Activated CD4-positive, alpha-beta T cell treated with anti-CD3 and anti-CD28 coated beads, Interleukin-2, amount 10 ng/mL, durations not matched to agents 24 days and 14 days (primary cell): Measurements from ENCODE around the gene WDR45. TPM values are rescaled to one million over a fixed set of nuclear protein-coding genes. Genes with fewer than 3 reads are reported as not detected.
A peak's percentile ranks its signal among the peaks of the same experiment; 100 is the strongest.

Experiments
- DNase-seq: peaks from one replicate; pipeline ENCODE4 v3.0.0; 2022
- H3K27ac Mint-ChIP-seq: one replicate; pipeline ENCODE4 v1.8.0; 2022; ENCODE audit warnings: mild to moderate bottlenecking, mixed read lengths
- H3K27me3 Mint-ChIP-seq: one replicate; pipeline ENCODE4 v1.8.0; 2022; ENCODE audit warnings: mixed read lengths
- H3K36me3 Mint-ChIP-seq: one replicate; pipeline ENCODE4 v1.8.0; 2022; ENCODE audit warnings: low read depth, mild to moderate bottlenecking, mixed read lengths
- H3K4me1 Mint-ChIP-seq: one replicate; pipeline ENCODE4 v1.8.0; 2021; ENCODE audit warnings: mixed read lengths
- H3K4me3 Mint-ChIP-seq: one replicate; pipeline ENCODE4 v1.8.0; 2022; ENCODE audit warnings: mild to moderate bottlenecking, moderate library complexity, mixed read lengths
- H3K9me3 Mint-ChIP-seq: one replicate; pipeline ENCODE4 v1.8.0; 2021; ENCODE audit warnings: mixed read lengths
- intact Hi-C: fragments of 100-400 bp; cut with micrococcal nuclease; formaldehyde crosslinking; loops from one replicate; pipeline ENCODE4 v1.15.1; 2023
- total RNA-seq: library from RNA; stranded (reverse); gene quantifications from 2 replicates; pipeline ENCODE4 v1.2.3, GENCODE V29; 2022

The WDR45 gene
- total RNA-seq, 1 donor from 2014 or later: 40.8 TPM

DNA sequence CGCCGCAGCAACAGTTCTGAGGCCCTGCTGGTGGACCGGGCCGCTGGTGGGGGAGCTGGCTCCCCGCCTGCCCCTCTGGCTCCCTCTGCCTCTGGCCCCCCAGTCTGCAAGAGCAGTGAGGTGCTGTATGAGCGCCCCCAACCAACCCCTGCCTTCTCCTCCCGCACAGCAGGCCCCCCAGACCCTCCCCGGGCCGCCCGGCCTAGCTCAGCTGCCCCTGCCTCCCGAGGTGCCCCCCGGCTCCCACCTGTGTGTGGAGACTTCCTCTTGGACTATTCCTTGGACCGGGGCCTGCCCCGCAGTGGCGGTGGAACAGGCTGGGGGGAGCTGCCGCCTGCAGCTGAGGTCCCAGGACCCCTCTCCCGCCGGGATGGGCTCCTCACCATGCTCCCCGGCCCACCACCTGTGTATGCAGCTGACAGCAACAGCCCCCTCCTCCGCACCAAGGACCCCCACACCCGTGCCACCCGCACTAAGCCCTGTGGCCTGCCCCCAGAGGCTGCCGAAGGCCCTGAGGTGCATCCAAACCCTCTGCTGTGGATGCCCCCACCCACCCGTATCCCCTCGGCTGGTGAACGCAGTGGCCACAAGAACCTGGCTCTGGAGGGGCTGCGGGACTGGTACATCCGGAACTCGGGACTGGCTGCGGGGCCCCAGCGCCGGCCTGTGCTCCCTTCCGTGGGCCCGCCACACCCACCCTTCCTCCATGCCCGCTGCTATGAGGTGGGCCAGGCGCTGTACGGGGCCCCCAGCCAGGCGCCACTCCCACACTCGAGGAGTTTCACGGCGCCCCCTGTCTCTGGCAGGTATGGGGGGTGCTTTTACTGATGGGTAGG is 12.2 kb downstream of the WDR45 start:
- Mint-ChIP-seq H3K4me1 (no peaks in the 10 kb centered on the region), H3K9me3 (no peaks in the 10 kb centered on the region), H3K4me3 (no peak overlapping the region), H3K27me3 (no peaks in the 10 kb centered on the region), H3K36me3 (peaks cover 3% of the 10 kb centered on the region), H3K27ac (no peak overlapping the region)
- no peak for DNase-seq
- intact Hi-C loops: no loop called here

DNA sequence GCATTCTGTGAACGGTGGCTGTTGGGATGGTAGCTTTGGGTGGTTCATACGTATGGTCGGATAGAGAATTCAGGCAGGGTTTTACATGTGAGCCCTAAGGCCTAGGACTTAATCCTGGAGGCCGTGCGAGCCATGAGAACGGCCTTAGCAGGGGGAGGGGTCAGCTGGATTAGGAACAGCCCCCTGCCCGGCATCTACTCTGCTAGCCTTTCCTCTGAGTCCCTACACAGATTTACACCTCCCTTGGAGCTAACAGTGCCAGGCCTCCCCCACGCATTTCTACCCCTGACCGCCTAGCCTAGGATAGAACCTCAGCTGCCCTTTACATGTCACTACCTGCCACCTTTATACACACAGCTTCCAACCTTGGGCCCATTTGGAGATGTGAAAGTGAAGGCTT is 13.0 kb downstream of the WDR45 start:
- Mint-ChIP-seq H3K36me3 (no peaks in the 10 kb centered on the region), H3K27ac (no peak overlapping the region), H3K9me3 (no peaks in the 10 kb centered on the region), H3K27me3 (no peaks in the 10 kb centered on the region), H3K4me1 (no peaks in the 10 kb centered on the region), H3K4me3 (no peak overlapping the region)
- intact Hi-C loops: no loop called here
- DNase-seq: no peak

DNA sequence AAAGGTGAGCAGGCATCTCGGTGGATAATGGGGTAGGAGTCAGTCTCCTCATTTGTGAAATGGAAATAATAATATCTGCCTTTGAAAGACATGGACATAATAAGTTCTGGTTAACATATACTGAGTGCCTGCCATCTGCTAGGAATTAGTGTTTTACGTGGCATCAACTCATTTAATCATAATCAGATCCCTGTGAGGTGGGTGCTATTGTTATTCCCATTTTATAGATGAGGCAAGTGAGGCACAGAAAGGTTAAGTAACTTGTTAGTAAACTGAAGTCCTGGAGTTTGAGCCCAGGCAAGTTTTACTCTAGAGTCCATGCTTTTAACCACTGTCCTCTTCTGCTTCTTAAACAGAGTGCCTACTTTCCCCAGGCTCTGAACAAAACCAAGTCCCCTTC is 13.4 kb downstream of the WDR45 start:
- Mint-ChIP-seq H3K4me1 (no peaks in the 10 kb centered on the region), H3K9me3 (no peaks in the 10 kb centered on the region), H3K27ac (no peak overlapping the region), H3K4me3 (no peak overlapping the region), H3K27me3 (no peaks in the 10 kb centered on the region), H3K36me3 (no peaks in the 10 kb centered on the region)
- no peak for DNase-seq
- intact Hi-C loops: no loop called here

DNA sequence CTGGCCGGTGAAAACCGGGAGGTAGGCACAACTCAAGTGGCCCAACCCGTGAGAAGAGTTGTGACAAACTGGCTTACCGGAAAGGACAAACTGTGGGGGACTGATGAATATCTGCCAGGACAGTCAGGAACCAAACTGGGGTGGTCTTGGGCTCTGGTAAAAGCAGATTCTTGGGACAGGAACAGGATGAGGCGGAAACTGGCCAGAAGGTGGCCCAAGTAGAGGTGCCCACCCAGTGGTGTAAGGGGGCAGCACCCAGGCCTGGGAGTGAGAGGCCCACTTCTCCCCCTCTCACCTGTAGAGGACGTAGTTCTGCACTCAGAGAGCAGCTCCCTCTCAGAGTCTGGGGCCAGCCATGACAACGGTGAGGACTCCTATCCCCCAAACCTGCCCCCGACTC is 15.0 kb downstream of the WDR45 start:
- no peak for DNase-seq
- H3K36me3 Mint-ChIP-seq: no peaks in the 10 kb centered on the region
- H3K27ac Mint-ChIP-seq: no peak overlapping the region
- intact Hi-C loops: no loop called here
- H3K4me3 Mint-ChIP-seq: no peak overlapping the region
- H3K27me3 Mint-ChIP-seq: no peaks in the 10 kb centered on the region
- H3K4me1 Mint-ChIP-seq: no peaks in the 10 kb centered on the region
- no peaks in the 10 kb centered on the region for H3K9me3 Mint-ChIP-seq

DNA sequence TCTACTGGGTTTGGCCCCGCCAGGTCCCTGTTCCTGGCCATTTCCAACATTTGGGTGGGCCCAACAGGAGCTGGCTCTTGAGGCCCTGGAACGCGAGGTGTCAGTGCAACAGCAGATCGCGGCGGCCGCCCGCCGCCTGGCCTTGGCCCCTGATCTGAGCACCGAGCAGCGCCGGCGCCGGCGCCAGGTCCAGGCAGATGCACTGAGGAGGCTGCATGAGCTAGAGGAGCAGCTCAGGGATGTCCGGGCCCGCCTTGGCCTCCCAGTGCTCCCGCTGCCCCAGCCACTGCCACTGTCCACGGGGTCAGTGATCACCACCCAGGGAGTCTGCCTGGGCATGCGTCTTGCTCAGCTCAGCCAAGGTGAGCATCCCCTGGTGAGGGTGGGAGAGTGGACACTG is 15.4 kb downstream of the WDR45 start:
- intact Hi-C loops: no loop called here
- Mint-ChIP-seq H3K4me1 (no peaks in the 10 kb centered on the region), H3K4me3 (no peak overlapping the region), H3K36me3 (no peaks in the 10 kb centered on the region), H3K27ac (no peak overlapping the region), H3K9me3 (no peaks in the 10 kb centered on the region), H3K27me3 (no peaks in the 10 kb centered on the region)
- DNase-seq: no peak

DNA sequence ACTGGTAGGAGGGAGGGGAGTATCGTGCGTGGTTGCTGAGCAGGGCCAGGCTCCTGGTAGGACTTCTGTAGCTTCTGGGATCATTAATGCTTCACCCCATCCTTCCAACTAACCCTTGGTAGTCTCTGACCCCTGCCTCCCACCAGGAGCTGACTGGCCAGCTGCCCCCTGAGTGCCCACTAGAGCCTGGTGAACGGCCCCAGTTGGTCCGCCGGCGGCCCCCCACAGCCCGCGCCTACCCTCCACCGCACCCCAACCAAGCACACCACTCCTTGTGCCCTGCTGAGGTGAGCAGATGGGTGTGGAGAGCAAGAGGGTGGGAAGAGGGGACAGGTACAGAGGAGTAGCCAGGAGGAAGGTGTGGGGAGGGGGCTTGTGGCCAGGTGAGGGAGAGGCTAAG is 16.0 kb downstream of the WDR45 start:
- no peak overlapping the region for H3K4me3 Mint-ChIP-seq
- no peak for DNase-seq
- no peaks in the 10 kb centered on the region for H3K36me3 Mint-ChIP-seq
- H3K4me1 Mint-ChIP-seq: no peaks in the 10 kb centered on the region
- no peaks in the 10 kb centered on the region for H3K27me3 Mint-ChIP-seq
- intact Hi-C loops: no loop called here
- no peak overlapping the region for H3K27ac Mint-ChIP-seq
- no peaks in the 10 kb centered on the region for H3K9me3 Mint-ChIP-seq

DNA sequence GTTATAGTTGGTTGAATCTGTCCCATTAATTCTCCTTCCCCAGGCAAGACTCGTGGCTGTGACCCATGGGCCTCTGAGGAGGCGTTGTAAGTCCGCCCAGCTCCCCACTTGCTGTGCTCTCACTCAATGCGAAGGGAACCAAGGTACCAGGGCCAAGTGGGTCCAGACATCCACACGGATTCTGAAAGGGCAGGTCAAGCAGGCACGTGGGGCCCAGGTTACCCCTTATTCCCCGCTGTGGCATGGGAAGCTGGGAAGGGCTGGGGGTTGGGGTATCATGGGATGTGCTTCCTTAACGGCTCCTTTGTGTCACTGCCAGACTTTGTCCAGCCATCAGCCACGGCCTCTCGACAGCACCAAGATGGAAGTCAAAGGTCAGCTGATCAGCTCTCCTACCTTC is 17.8 kb downstream of the WDR45 start:
- H3K27me3 Mint-ChIP-seq: no peaks in the 10 kb centered on the region
- H3K27ac Mint-ChIP-seq: no peak overlapping the region
- no peaks in the 10 kb centered on the region for H3K4me1 Mint-ChIP-seq
- no peak overlapping the region for H3K4me3 Mint-ChIP-seq
- intact Hi-C loops: no loop called here
- no peak for DNase-seq
- H3K36me3 Mint-ChIP-seq: no peaks in the 10 kb centered on the region
- no peaks in the 10 kb centered on the region for H3K9me3 Mint-ChIP-seq

DNA sequence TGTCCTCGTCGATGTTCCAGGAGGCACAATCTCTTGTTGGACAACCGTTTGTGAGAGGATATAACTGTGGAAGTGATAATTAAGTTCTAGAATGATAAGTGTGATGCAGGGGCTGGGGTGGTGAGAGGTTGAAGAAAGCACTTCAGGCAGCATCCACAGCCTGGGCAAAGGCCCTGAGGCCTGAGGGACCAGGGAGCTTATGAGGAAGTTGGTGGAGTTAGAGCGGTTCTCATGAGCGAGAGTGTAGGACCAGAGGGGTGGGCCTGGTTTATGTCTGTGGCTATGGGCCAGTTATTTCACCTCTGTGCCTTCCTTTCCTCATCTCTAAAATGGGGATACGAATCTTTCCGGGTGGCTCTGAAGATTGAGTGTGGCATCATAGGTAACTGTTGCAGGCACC is 18.2 kb downstream of the WDR45 start:
- H3K4me3 Mint-ChIP-seq: no peak overlapping the region
- no peak overlapping the region for H3K27ac Mint-ChIP-seq
- H3K36me3 Mint-ChIP-seq: no peaks in the 10 kb centered on the region
- H3K27me3 Mint-ChIP-seq: no peaks in the 10 kb centered on the region
- no peaks in the 10 kb centered on the region for H3K9me3 Mint-ChIP-seq
- intact Hi-C loops: no loop called here
- no peaks in the 10 kb centered on the region for H3K4me1 Mint-ChIP-seq
- no peak for DNase-seq

DNA sequence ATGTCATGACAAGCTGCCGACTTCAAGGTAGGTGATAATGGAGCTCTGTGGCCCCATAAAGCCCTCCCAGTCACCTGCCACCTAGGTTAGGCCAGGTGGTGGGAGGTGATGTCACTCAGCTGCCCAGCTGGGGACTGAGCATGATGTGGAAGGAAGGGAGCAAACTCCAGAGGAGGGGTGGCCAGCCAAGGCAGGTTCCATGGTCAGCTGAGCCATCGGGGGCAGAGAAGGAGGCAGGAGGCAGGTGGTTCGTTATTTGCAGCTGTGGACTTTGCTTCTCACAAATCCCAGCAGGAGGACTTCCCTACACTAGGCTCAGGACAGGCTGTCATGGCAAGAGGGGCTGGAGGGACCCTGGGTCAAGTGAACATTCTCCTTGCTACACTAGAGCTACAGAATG is 18.8 kb downstream of the WDR45 start:
- no peak overlapping the region for H3K4me3 Mint-ChIP-seq
- H3K4me1 Mint-ChIP-seq: no peaks in the 10 kb centered on the region
- no peak overlapping the region for H3K27ac Mint-ChIP-seq
- no peak for DNase-seq
- H3K9me3 Mint-ChIP-seq: no peaks in the 10 kb centered on the region
- intact Hi-C loops: no loop called here
- no peaks in the 10 kb centered on the region for H3K27me3 Mint-ChIP-seq
- H3K36me3 Mint-ChIP-seq: no peaks in the 10 kb centered on the region

DNA sequence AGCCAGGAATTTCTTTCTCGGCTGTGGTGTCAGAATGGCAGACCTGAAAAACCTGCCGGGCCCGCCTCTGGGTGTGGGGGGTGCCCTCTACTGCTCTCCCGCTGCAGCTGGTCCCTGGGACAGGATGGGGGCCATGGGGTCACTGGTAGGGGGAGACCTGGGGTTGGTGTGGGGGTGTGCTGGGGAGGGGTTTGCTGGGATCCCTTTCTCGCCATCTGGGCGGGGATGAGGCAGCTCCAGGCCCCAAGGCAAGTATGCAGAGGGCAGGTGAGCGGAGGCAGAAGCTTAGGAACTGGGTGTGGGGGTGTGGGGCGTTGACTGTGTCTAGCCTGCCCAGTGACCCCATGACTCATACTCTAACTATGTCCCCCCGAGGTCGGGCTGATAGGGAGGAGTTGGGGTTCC is 20.0 kb downstream of the WDR45 start:
- H3K36me3 Mint-ChIP-seq: no peaks in the 10 kb centered on the region
- peaks cover 5% of the 10 kb centered on the region for H3K4me1 Mint-ChIP-seq
- H3K4me3 Mint-ChIP-seq: no peak overlapping the region
- no peaks in the 10 kb centered on the region for H3K27me3 Mint-ChIP-seq
- no peaks in the 10 kb centered on the region for H3K9me3 Mint-ChIP-seq
- intact Hi-C loops: no loop called here
- H3K27ac Mint-ChIP-seq: no peak overlapping the region
- DNase-seq: no peak

DNA sequence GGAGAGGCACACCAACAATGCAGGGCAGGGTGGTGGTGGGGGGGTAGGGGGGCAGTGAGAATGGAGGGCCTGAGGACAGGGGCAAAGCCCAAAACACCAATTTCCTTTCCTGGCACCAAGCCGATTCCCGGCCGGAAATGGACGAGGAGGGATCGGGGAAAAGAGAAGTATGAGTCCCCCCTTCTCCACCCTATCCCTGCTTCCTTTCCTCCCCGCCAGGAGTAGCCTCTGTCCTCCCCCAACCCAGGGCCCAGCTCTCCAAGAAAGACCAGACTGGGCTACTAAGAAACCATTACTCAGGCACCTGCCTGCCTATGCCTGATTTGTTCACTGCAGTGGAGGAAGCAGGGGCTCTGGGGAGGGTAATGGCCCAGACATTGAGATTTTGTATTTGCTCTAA is 20.5 kb downstream of the WDR45 start:
- Mint-ChIP-seq H3K4me1 (peaks cover 10% of the 10 kb centered on the region), H3K36me3 (no peaks in the 10 kb centered on the region), H3K4me3 (no peak overlapping the region), H3K27ac (no peak overlapping the region), H3K9me3 (no peaks in the 10 kb centered on the region), H3K27me3 (no peaks in the 10 kb centered on the region)
- intact Hi-C loops: no loop called here
- no peak for DNase-seq

DNA sequence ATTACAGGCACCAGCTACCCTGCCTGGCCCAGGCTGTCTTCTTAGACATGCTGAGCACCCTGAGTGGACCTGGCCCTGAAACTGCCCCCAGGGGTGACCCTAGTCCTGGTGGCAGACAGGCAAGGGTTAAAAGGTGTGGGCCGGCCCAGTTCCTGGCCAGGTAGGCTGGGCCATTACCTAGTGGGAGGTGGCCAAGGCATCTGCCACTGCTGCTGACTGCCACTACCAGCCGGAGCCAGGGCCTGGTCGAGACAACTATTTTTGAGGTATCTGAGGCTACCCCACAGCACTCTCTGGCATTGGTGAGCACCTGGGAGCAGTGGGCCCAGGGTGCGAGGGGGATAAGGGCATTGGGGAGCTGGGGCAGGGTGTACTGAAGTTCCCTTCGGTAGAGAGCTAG is 20.9 kb downstream of the WDR45 start, which contains the start of gene CCDC120:
CCDC120 (plus strand) TSS at position 206 of the 400 bp plus-strand sequence. CDS start 3,043 bp downstream, outside the sequence.
- Mint-ChIP-seq H3K27ac (no peak within 1 kb of the TSS), H3K36me3 (no peaks in the 10 kb centered on the region), H3K4me3 (no peak within 1 kb of the TSS), H3K4me1 (peaks cover 13% of the 10 kb centered on the region), H3K9me3 (no peaks in the 10 kb centered on the region), H3K27me3 (no peaks in the 10 kb centered on the region)
- intact Hi-C loops: no loop called here
- DNase-seq: no peak

DNA sequence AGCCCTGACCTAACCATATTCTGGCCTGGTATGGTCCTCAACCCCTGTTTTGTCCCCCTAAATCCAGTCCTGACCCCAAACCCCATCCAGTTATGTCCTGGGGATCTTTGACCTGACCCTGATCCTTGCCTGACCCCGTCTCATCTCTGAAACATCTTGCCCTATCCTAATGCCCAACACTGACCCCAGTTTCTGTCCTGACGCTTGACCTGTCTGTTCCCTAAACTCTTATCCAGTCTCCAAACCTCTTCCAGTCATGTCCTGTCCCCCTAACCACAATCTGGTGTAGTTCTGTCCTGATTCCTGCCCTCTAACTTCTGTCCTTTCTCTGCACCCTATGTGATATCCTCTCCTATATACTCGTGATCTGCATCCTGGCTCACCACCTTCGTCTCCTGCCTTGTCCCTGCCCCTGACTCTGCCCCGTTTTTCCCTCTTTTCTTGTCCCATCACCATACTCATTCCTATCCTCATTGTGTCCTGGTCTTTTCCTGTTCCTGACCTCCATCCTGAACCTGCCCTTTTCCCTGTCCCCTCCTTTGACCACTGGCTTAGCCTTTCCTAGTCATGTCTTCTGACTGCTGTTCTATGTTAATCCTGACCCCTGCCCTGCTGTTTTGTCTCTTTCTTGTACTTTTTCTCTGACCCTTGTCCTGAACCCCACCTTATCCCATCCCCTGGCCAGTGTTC is 25.5 kb downstream of the WDR45 start:
- Mint-ChIP-seq H3K27me3 (peaks cover 2% of the 10 kb centered on the region), H3K27ac (peak overlapping the region; percentile 77), H3K4me3 (peak overlapping the region; percentile 81), H3K4me1 (peaks cover 22% of the 10 kb centered on the region), H3K9me3 (no peaks in the 10 kb centered on the region), H3K36me3 (no peaks in the 10 kb centered on the region)
- no peak for DNase-seq
- intact Hi-C loops: loop anchor here (5.0 kb wide), 1 partner anchor 577 kb away; the partner anchor contains the start of gene FTSJ1

DNA sequence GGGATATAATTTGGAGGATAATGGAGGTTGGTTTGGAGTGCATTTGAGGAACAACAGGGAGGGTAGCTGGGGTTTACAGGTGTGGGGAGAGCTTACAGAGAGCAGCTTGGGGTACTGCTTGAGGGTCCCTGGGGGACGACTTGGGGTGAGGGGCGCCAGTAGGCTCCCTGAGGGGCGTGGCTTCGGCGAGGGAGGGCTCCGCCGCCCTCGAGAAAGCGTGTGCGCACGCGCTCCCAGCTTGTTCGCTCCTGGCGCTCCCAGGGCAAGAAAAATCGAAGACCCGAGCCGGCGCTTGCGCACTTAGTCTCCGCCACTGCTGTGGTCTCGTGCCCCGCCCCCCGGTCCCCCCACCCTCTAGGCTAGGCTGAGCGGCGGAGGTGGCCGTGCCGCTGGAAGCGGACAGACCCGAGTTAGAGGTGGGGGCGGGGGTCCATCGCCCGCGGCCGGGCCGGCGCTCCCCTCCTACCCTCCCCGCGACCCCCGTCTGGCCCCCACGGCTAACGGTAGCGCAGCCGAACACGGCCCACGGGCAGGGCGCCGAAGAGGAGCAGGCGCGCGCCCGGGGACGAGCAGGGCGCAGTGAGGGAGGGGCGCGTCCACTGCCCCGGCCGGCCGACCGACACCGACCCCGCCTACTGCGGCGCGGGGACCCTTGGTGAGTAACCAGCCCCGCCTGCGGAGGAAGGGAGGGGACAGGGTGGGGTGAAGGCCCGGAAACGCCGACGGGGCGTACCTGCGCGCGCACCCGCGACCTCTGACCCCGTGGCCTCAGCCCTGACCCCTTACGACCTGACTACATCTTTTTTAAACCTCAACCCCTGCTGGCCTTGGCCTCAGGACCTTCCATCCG is 26.2 kb downstream of the WDR45 start:
- H3K9me3 Mint-ChIP-seq: no peaks in the 10 kb centered on the region
- peak overlapping the region; percentile 83 for H3K27ac Mint-ChIP-seq
- intact Hi-C loops: loop anchor here (1.0 to 5.0 kb wide), 2 partner anchors 10 to 576 kb away; partner anchors contain the start of genes FTSJ1 and TFE3
- peaks cover 22% of the 10 kb centered on the region for H3K4me1 Mint-ChIP-seq
- peak; percentile 87 for DNase-seq
- peaks cover 2% of the 10 kb centered on the region for H3K27me3 Mint-ChIP-seq
- peak overlapping the region; percentile 81 for H3K4me3 Mint-ChIP-seq
- H3K36me3 Mint-ChIP-seq: no peaks in the 10 kb centered on the region
